Dermis lymphatic vessel endothelial cell (primary cell): ENCODE data around the gene OR8K1. TPM values are rescaled to one million over a fixed set of nuclear protein-coding genes. Genes with fewer than 3 reads are reported as not detected.

Source experiments
- total RNA-seq: library from RNA; depleted of rRNA; stranded (reverse); fragments of >200 nt; gene quantifications from 2 replicates; pipeline ENCODE4 v1.2.1, GENCODE V29; 2014

OR8K1 gene
- not detected in 2 replicates for total RNA-seq

GRCh38 chr11:56345739-56346138 lies at the start of gene OR8K1:
TSS of gene OR8K1 (plus strand) at chr11:56346039. CDS start at chr11:56346039, 0 bp downstream.

GRCh38 chr11:56314844-56315243 lies 31.0 kb upstream of the OR8K1 start, which contains the start of gene OR8K3:
TSS of gene OR8K3 (plus strand) at chr11:56315144. CDS start at chr11:56318307, 3,163 bp downstream.

GRCh38 chr11:56353991-56354390 lies 8.2 kb downstream of the OR8K1 start, which contains the start of gene OR8J1:
TSS of gene OR8J1 (plus strand) at chr11:56354291. CDS start at chr11:56360247, 5,956 bp downstream.

GRCh38 chr11:56375324-56375723 lies 29.5 kb downstream of the OR8K1 start, which contains the start of gene OR8U1:
TSS of gene OR8U1 (plus strand) at chr11:56375624. CDS start at chr11:56375624, 0 bp downstream.

Other genes starting within 250 kb of the OR8K1 start
- gene OR8H2, start 242.4 kb upstream of the OR8K1 start, total RNA-seq, result not detected in 2 replicates
- not detected in 2 replicates for gene OR8H3, start 223.7 kb upstream of the OR8K1 start, total RNA-seq
- gene OR8J3, start 205.8 kb upstream of the OR8K1 start, total RNA-seq, result not detected in 2 replicates
- gene OR8K5, start 185.7 kb upstream of the OR8K1 start, total RNA-seq, result not detected in 2 replicates
- not detected in 2 replicates for gene OR5J2, start 169.4 kb upstream of the OR8K1 start, total RNA-seq
- not detected in 2 replicates for gene OR5T2, start 111.8 kb upstream of the OR8K1 start, total RNA-seq
- gene OR5T3, start 93.8 kb upstream of the OR8K1 start, total RNA-seq, result not detected in 2 replicates
- not detected in 2 replicates for gene OR5T1, start 71.9 kb upstream of the OR8K1 start, total RNA-seq
- not detected in 2 replicates for gene OR8H1, start 53.8 kb upstream of the OR8K1 start, total RNA-seq
- gene OR8K3, start 30.9 kb upstream of the OR8K1 start, total RNA-seq, result not detected in 2 replicates
- gene OR8J1, start 8.3 kb downstream of the OR8K1 start, total RNA-seq, result not detected in 2 replicates
- not detected in 2 replicates for gene OR8U1, start 29.6 kb downstream of the OR8K1 start, total RNA-seq
- gene OR5AL1, start 66.7 kb downstream of the OR8K1 start, total RNA-seq, result not detected in 2 replicates
- gene OR5M3, start 127.3 kb downstream of the OR8K1 start, total RNA-seq, result not detected in 2 replicates
- gene OR5M8, start 145.3 kb downstream of the OR8K1 start, total RNA-seq, result not detected in 2 replicates
- gene OR5M11, start 197.2 kb downstream of the OR8K1 start, total RNA-seq, result not detected in 2 replicates
- gene OR5M10, start 231.7 kb downstream of the OR8K1 start, total RNA-seq, result not detected in 2 replicates